Upper lobe of right lung (tissue), 1 donor: ENCODE results near the gene STAG1. TPM values are rescaled to one million over a fixed set of nuclear protein-coding genes. Genes with fewer than 3 reads are reported as not detected.
"Not testable (repeated sequence)": the region's sequence is repeated elsewhere in the genome, so short reads cannot be mapped to it uniquely, and the experiment has no call there.

Experiments used
- ATAC-seq: fragments of 200-7000 bp; cut with Tn5 transposase; one replicate; pipeline ENCODE4 v1.9.1; 2020; ENCODE audit warnings: mild to moderate bottlenecking, moderate library complexity
- DNase-seq: peaks from one replicate; pipeline ENCODE4 v3.0.0-alpha.2; 2020
- H3K27ac ChIP-seq: fragments of 200-600 bp; one replicate; pipeline ENCODE4 v1.8.0; 2022
- H3K27me3 ChIP-seq: fragments of 200-600 bp; one replicate; pipeline ENCODE4 v1.8.0; 2022; ENCODE audit warnings: mild to moderate bottlenecking
- H3K36me3 ChIP-seq: fragments of 200-600 bp; one replicate; pipeline ENCODE4 v1.8.0; 2022
- H3K4me1 ChIP-seq: fragments of 200-600 bp; one replicate; pipeline ENCODE4 v1.8.0; 2022
- H3K4me3 ChIP-seq: fragments of 200-600 bp; one replicate; pipeline ENCODE4 v1.8.0; 2022; ENCODE audit warnings: mild to moderate bottlenecking
- H3K9me3 ChIP-seq: fragments of 200-600 bp; one replicate; pipeline ENCODE4 v1.8.0; 2022
- intact Hi-C: fragments of 100-400 bp; cut with DNase I; formaldehyde crosslinking; loops from one replicate; pipeline ENCODE4 v1.11.0; 2022
- total RNA-seq: library from RNA; stranded (reverse); fragmentation: NEBNext Ultra II Directional; extraction: Animal tissue kit (Norgen Biotek cat#: 25700); gene quantifications from one replicate; pipeline ENCODE4 v1.2.1, GENCODE V29; 2021
- TF ChIP-seq, protein P1 (sequence below): fragments of 200-600 bp; IDR thresholded peaks from one replicate; pipeline ENCODE4 v1.8.0; 2022; ENCODE audit warnings: antibody characterized with exemption
- donor health status: DM: no; HTN: yes; CAD: no; lungs with severe emphysema.

The STAG1 gene
- total RNA-seq, 1 donor from 2014 or later, result 40.8 TPM

- Histone ChIP-seq H3K27ac (no peak overlapping the region), H3K27me3 (no peaks in the 10 kb centered on the region), H3K36me3 (peaks cover 49% of the 10 kb centered on the region), H3K4me3 (no peak overlapping the region), H3K4me1 (peaks cover 8% of the 10 kb centered on the region), H3K9me3 (no peaks in the 10 kb centered on the region)
- DNase-seq, result no peak
- intact Hi-C loops, result no loop called here
- ATAC-seq, result peak; percentile 75
- TF ChIP-seq, protein P1, sequence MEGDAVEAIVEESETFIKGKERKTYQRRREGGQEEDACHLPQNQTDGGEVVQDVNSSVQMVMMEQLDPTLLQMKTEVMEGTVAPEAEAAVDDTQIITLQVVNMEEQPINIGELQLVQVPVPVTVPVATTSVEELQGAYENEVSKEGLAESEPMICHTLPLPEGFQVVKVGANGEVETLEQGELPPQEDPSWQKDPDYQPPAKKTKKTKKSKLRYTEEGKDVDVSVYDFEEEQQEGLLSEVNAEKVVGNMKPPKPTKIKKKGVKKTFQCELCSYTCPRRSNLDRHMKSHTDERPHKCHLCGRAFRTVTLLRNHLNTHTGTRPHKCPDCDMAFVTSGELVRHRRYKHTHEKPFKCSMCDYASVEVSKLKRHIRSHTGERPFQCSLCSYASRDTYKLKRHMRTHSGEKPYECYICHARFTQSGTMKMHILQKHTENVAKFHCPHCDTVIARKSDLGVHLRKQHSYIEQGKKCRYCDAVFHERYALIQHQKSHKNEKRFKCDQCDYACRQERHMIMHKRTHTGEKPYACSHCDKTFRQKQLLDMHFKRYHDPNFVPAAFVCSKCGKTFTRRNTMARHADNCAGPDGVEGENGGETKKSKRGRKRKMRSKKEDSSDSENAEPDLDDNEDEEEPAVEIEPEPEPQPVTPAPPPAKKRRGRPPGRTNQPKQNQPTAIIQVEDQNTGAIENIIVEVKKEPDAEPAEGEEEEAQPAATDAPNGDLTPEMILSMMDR, result no peak
Measured at GRCh38 chr3:136343446-136343845, 408.7 kb downstream of the STAG1 start.

GRCh38 chr3:136336329-136337100, 415.7 kb downstream of the STAG1 start:
- TF ChIP-seq, protein P1, result no peak

GRCh38 chr3:136334726-136335125, 417.5 kb downstream of the STAG1 start:
- H3K36me3 ChIP-seq, result peaks cover 58% of the 10 kb centered on the region
- intact Hi-C loops, ATAC-seq: not testable (repeated sequence)

More at GRCh38 chr3:136336329-136337100, 415.7 kb downstream of the STAG1 start:
- Histone ChIP-seq H3K27me3 (no peaks in the 10 kb centered on the region), H3K4me1 (no peaks in the 10 kb centered on the region), H3K36me3 (peaks cover 73% of the 10 kb centered on the region), H3K27ac (no peak overlapping the region), H3K9me3 (no peaks in the 10 kb centered on the region), H3K4me3 (no peak overlapping the region)
- no peak for DNase-seq
- ATAC-seq, result no peak
- intact Hi-C loops, result no loop called here

GRCh38 chr3:136334209-136334608, 418.0 kb downstream of the STAG1 start:
- intact Hi-C loops, result no loop called here
- TF ChIP-seq, protein P1, result no peak
- DNase-seq (no peak), ATAC-seq (no peak)
- H3K9me3 ChIP-seq, result no peaks in the 10 kb centered on the region
- no peaks in the 10 kb centered on the region for H3K4me1 ChIP-seq
- no peaks in the 10 kb centered on the region for H3K27me3 ChIP-seq
- no peak overlapping the region for H3K27ac ChIP-seq
- peaks cover 52% of the 10 kb centered on the region for H3K36me3 ChIP-seq
- no peak overlapping the region for H3K4me3 ChIP-seq

More at GRCh38 chr3:136334726-136335125, 417.5 kb downstream of the STAG1 start:
- H3K27me3 ChIP-seq, H3K9me3 ChIP-seq, H3K27ac ChIP-seq, DNase-seq, H3K4me1 ChIP-seq, H3K4me3 ChIP-seq: not testable (repeated sequence)

GRCh38 chr3:136332776-136333175, 419.4 kb downstream of the STAG1 start:
- TF ChIP-seq, protein P1, result no peak
- Histone ChIP-seq H3K36me3 (peaks cover 49% of the 10 kb centered on the region), H3K4me3 (no peak overlapping the region), H3K9me3 (no peaks in the 10 kb centered on the region), H3K27ac (no peak overlapping the region), H3K4me1 (no peaks in the 10 kb centered on the region), H3K27me3 (no peaks in the 10 kb centered on the region)
- ATAC-seq (no peak), DNase-seq (no peak)
- intact Hi-C loops, result no loop called here

GRCh38 chr3:136332302-136332701, 419.9 kb downstream of the STAG1 start:
- TF ChIP-seq, protein P1, result no peak
- H3K27ac ChIP-seq, result no peak overlapping the region
- H3K27me3 ChIP-seq, result no peaks in the 10 kb centered on the region
- intact Hi-C loops, result no loop called here
- DNase-seq, result no peak
- no peak for ATAC-seq
- H3K4me1 ChIP-seq, result no peaks in the 10 kb centered on the region
- H3K9me3 ChIP-seq, result no peaks in the 10 kb centered on the region
- peaks cover 45% of the 10 kb centered on the region for H3K36me3 ChIP-seq
- no peak overlapping the region for H3K4me3 ChIP-seq
